Measurements from ENCODE around the gene ART5.

- TF ChIP-seq SUZ12 (IDR thresholded peaks at IDR 0.05; ENCODE audit: extremely low read depth, insufficient read depth, insufficient read length): no peak
- no peak for TF ChIP-seq ZNF274 (IDR thresholded peaks at IDR 0.05; ENCODE audit: low read depth, low read length)
- TF ChIP-seq YY1 (IDR thresholded peaks at IDR 0.05; ENCODE audit: insufficient read depth, insufficient read length): no peak
These were observed 28.0 kb upstream of the ART5 start for GRCh38 chr11:3669742-3670183.

All from NT2/D1 (cell line).